ENCODE data around the gene NEUROG3.
"Not testable (repeated sequence)": the region's sequence is repeated elsewhere in the genome, so short reads cannot be mapped to it uniquely, and the experiment has no call there.

The NEUROG3 gene

GRCh38 chr10:69541463-69541862 is 31.8 kb downstream of the NEUROG3 start:
- Histone ChIP-seq H3K27ac (no peak overlapping the region), H3K27me3 (replicated peaks) (peaks cover 11% of the 10 kb centered on the region), H3K36me3 (replicated peaks) (no peaks in the 10 kb centered on the region), H3K4me3 (ENCODE audit: low read depth, low read length) (no peak overlapping the region)
- in situ Hi-C loops (cut with HindIII; ENCODE audit: low pct_ligation_motif_present, low sequenced_read_pairs), result no loop called here
- DNase-seq, result no peak
- TF ChIP-seq CTCF (IDR thresholded peaks at IDR 0.05; ENCODE audit: low read depth, low read length, missing control alignments), result no peak

GRCh38 chr10:69538461-69538860 is 34.8 kb downstream of the NEUROG3 start:
- H3K27me3 ChIP-seq (replicated peaks), result peaks cover 5% of the 10 kb centered on the region
- in situ Hi-C loops (cut with HindIII; ENCODE audit: low pct_ligation_motif_present, low sequenced_read_pairs), result no loop called here
- no peaks in the 10 kb centered on the region for H3K36me3 ChIP-seq (replicated peaks)
- no peak for TF ChIP-seq CTCF (IDR thresholded peaks at IDR 0.05; ENCODE audit: low read depth, low read length, missing control alignments)
- peak; percentile 2 for DNase-seq
- no peak overlapping the region for H3K4me3 ChIP-seq (ENCODE audit: low read depth, low read length)
- no peak overlapping the region for H3K27ac ChIP-seq

GRCh38 chr10:69537449-69537848 is 35.8 kb downstream of the NEUROG3 start:
- DNase-seq, result no peak
- no peak overlapping the region for H3K4me3 ChIP-seq (ENCODE audit: low read depth, low read length)
- in situ Hi-C loops (cut with HindIII; ENCODE audit: low pct_ligation_motif_present, low sequenced_read_pairs), result no loop called here
- no peaks in the 10 kb centered on the region for H3K36me3 ChIP-seq (replicated peaks)
- H3K27ac ChIP-seq, result no peak overlapping the region
- no peaks in the 10 kb centered on the region for H3K27me3 ChIP-seq (replicated peaks)
- TF ChIP-seq CTCF (IDR thresholded peaks at IDR 0.05; ENCODE audit: low read depth, low read length, missing control alignments), result no peak

- H3K36me3 ChIP-seq (replicated peaks); DNase-seq; in situ Hi-C loops (cut with HindIII; ENCODE audit: low pct_ligation_motif_present, low sequenced_read_pairs); H3K27me3 ChIP-seq (replicated peaks); H3K4me3 ChIP-seq (ENCODE audit: low read depth, low read length); H3K27ac ChIP-seq: not testable (repeated sequence)
These were observed 36.7 kb downstream of the NEUROG3 start for GRCh38 chr10:69536521-69536920.

GRCh38 chr10:69533658-69534057 is 39.6 kb downstream of the NEUROG3 start:
- Histone ChIP-seq H3K27me3 (replicated peaks) (no peaks in the 10 kb centered on the region), H3K4me3 (ENCODE audit: low read depth, low read length) (no peak overlapping the region), H3K27ac (no peak overlapping the region), H3K36me3 (replicated peaks) (no peaks in the 10 kb centered on the region)
- TF ChIP-seq CTCF (IDR thresholded peaks at IDR 0.05; ENCODE audit: low read depth, low read length, missing control alignments), result no peak
- DNase-seq, result no peak
- in situ Hi-C loops (cut with HindIII; ENCODE audit: low pct_ligation_motif_present, low sequenced_read_pairs), result no loop called here

GRCh38 chr10:69527961-69528360 is 45.3 kb downstream of the NEUROG3 start:
- in situ Hi-C loops (cut with HindIII; ENCODE audit: low pct_ligation_motif_present, low sequenced_read_pairs), result no loop called here
- Histone ChIP-seq H3K4me3 (ENCODE audit: low read depth, low read length) (no peak overlapping the region), H3K27me3 (replicated peaks) (no peaks in the 10 kb centered on the region), H3K27ac (no peak overlapping the region), H3K36me3 (replicated peaks) (no peaks in the 10 kb centered on the region)
- no peak for DNase-seq
- no peak for TF ChIP-seq CTCF (IDR thresholded peaks at IDR 0.05; ENCODE audit: low read depth, low read length, missing control alignments)

Data from brain microvascular endothelial cell (primary cell).